GM10248 (cell line): ENCODE measurements around the gene FOXI1.

Source experiments
- CTCF ChIA-PET: fragments of 300-600 bp; sonication (Branson Sonifier 250); formaldehyde crosslinking; extraction: SDS; loops from one replicate; lab custom pipeline; 2021; ENCODE audit warnings: antibody characterized with exemption; lab: Yijun Ruan, JAX
- POLR2A ChIA-PET: fragments of 350-650 bp; sonication (Branson Sonifier 250); formaldehyde crosslinking; extraction: SDS; loops from one replicate; lab custom pipeline; 2020; ENCODE audit warnings: antibody characterized with exemption; lab: Yijun Ruan, JAX
- DNase-seq: peaks from one replicate; pipeline ENCODE4 v3.0.0; 2012; ENCODE audit errors: extremely low spot score
- CTCF ChIP-seq: IDR thresholded peaks from 2 replicates; pipeline ENCODE4 v1.5.1; 2012; ENCODE audit warnings: mild to moderate bottlenecking, low read depth; ENCODE audit errors: extremely low read depth, missing control alignments, control extremely low read depth

Gene FOXI1

DNA sequence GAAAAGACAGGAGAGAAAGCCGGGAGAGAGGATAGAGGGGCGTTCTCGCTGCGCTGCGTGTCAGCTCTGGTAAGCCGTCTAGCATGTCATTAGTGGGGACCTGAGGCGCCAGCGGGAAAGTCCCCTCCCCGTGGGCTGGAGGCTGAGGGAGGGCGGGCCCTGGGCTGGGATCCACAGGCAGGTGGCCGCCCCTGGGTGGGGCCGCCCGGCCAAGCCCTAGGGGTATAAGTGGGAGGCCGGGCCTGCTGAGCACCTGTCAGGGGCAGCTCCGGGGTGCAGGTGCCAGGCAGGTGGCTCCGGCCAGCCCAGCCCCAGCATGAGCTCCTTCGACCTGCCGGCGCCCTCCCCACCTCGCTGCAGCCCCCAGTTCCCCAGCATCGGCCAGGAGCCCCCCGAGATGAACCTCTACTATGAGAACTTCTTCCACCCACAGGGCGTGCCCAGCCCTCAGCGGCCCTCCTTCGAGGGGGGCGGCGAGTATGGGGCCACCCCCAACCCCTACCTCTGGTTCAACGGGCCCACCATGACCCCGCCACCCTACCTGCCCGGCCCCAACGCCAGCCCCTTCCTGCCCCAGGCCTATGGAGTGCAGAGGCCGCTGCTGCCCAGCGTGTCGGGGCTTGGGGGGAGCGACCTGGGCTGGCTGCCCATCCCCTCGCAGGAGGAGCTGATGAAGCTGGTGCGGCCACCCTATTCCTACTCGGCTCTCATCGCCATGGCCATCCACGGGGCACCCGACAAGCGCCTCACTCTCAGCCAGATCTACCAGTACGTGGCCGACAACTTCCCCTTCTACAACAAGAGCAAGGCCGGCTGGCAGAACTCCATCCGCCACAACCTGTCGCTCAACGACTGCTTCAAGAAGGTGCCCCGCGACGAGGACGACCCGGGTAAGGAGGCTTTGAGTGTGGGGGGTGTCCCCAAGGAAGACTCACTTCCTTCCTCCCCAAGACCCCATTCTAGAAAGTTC is at the start of gene FOXI1:
Gene FOXI1, plus strand, starts transcription at position 256 of the 970 bp plus-strand sequence. Its CDS starts 61 bp downstream, at position 317.
- DNase-seq, result no peak
- POLR2A ChIA-PET, result no interaction called here
- CTCF ChIA-PET, result interaction anchor here (1.4 to 1.7 kb wide), 2 partner anchors 78 kb away, joined by 4 to 6 read pairs; no protein-coding TSS in a partner anchor
- no peak for TF ChIP-seq CTCF

GRCh38 chr5:170056561-170057267 is 49.0 kb upstream of the FOXI1 start:
- ChIA-PET CTCF (interaction anchor here (4.8 kb wide), 1 partner anchor 13 kb away, joined by 26 read pairs; no protein-coding TSS in a partner anchor), POLR2A (no interaction called here)
- DNase-seq, result no peak
- TF ChIP-seq CTCF, result no peak

GRCh38 chr5:170057311-170057710 is 48.4 kb upstream of the FOXI1 start:
- no peak for DNase-seq
- no peak for TF ChIP-seq CTCF
- POLR2A ChIA-PET, result no interaction called here
- CTCF ChIA-PET, result interaction anchor here (4.8 kb wide), 1 partner anchor 13 kb away, joined by 26 read pairs; no protein-coding TSS in a partner anchor

DNA sequence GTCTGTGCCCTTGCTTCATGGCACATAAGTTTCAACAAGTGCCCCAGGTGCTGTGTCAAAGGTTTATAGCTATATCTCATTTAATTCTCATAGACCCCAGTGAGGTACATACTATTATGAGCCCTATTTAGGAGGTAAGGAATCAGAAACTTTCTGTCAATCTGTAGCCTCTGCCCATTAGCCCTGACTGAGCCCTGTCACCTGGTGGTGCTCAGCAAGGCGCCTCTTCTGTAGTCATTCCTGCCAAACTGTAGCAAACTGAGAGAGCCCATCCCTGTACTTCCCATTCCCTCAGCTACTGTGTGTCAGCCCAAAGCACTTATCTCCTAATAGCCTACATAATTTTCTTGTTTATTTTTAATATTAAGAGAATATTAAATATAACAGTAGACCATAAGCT is 46.5 kb upstream of the FOXI1 start:
- no peak for TF ChIP-seq CTCF
- POLR2A ChIA-PET, result no interaction called here
- CTCF ChIA-PET, result interaction anchor here (1.1 to 4.8 kb wide), 2 partner anchors 11 to 16 kb away, joined by 3 to 26 read pairs; no protein-coding TSS in a partner anchor
- no peak for DNase-seq

- ChIA-PET CTCF (interaction anchor here (1.6 to 1.7 kb wide), 3 partner anchors 9 to 12 kb away, joined by 3 to 4 read pairs (median 4); no protein-coding TSS in a partner anchor), POLR2A (no interaction called here)
- no peak for TF ChIP-seq CTCF
- DNase-seq, result peak; percentile 18
These were observed 38.5 kb upstream of the FOXI1 start for GRCh38 chr5:170067152-170067551.
